Measurements from ENCODE around the gene ALDH3B1.
A peak's percentile ranks its signal among the peaks of the same experiment; 100 is the strongest.

ALDH3B1 gene

DNA sequence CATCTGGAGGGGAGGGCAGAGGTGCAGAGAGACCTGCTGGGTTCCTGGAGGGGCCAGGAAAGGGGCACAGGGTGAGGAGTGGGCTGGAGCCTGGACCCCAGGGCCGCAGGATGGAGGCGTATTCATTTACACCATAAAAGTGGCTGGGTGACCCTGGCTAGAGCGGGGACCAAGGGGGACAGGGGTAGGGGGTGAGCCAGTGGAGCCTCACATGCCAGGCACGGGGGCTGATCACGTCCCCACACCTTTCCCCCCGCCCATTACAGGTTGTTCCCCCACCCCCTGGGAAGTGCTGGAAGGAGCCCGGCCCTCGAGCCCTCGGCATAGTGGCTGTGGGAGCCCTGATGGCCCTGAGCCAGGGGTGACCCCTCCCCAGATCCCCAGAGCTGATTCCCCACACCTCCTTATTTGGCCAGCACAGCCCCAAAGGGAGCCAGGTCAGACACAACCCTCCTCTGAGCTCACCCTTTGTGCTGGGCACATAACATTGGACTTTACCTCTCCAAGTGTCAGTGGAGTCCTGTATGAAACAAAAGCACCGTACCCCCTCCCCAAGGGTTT lies 29.5 kb downstream of the ALDH3B1 start:
- H3K4me3 ChIP-seq (replicated peaks in 1 of 2; ENCODE audit: low read depth in 2 of 2, low read length in 2 of 2) = peak overlapping the region; percentile 77 to 80
- DNase-seq (ENCODE audit: low read depth in 2 of 2) = no peak
- TF ChIP-seq, protein P1, sequence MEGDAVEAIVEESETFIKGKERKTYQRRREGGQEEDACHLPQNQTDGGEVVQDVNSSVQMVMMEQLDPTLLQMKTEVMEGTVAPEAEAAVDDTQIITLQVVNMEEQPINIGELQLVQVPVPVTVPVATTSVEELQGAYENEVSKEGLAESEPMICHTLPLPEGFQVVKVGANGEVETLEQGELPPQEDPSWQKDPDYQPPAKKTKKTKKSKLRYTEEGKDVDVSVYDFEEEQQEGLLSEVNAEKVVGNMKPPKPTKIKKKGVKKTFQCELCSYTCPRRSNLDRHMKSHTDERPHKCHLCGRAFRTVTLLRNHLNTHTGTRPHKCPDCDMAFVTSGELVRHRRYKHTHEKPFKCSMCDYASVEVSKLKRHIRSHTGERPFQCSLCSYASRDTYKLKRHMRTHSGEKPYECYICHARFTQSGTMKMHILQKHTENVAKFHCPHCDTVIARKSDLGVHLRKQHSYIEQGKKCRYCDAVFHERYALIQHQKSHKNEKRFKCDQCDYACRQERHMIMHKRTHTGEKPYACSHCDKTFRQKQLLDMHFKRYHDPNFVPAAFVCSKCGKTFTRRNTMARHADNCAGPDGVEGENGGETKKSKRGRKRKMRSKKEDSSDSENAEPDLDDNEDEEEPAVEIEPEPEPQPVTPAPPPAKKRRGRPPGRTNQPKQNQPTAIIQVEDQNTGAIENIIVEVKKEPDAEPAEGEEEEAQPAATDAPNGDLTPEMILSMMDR (IDR thresholded peaks at IDR 0.05; ENCODE audit: low read depth, low read length) = no peak

- DNase-seq (ENCODE audit: low read depth in 2 of 2) = peak; percentile 80 to 83
- peak overlapping the region; percentile 77 to 80 for H3K4me3 ChIP-seq (replicated peaks in 1 of 2; ENCODE audit: low read depth in 2 of 2, low read length in 2 of 2)
- TF ChIP-seq, protein P1 (IDR thresholded peaks at IDR 0.05; ENCODE audit: low read depth, low read length) = no peak
Observed at GRCh38 chr11:68040101-68040956, 30.2 kb downstream of the ALDH3B1 start.

- TF ChIP-seq, protein P1 (IDR thresholded peaks at IDR 0.05; ENCODE audit: low read depth, low read length) = no peak
- no peak for DNase-seq (ENCODE audit: low read depth in 2 of 2)
- peak overlapping the region; percentile 77 to 80 for H3K4me3 ChIP-seq (replicated peaks in 1 of 2; ENCODE audit: low read depth in 2 of 2, low read length in 2 of 2)
Observed at GRCh38 chr11:68040957-68041591, 30.9 kb downstream of the ALDH3B1 start.

GRCh38 chr11:68041617-68042218 lies 31.6 kb downstream of the ALDH3B1 start:
- no peak overlapping the region for H3K4me3 ChIP-seq (replicated peaks in 1 of 2; ENCODE audit: low read depth in 2 of 2, low read length in 2 of 2)
- TF ChIP-seq, protein P1 (IDR thresholded peaks at IDR 0.05; ENCODE audit: low read depth, low read length) = no peak
- DNase-seq (ENCODE audit: low read depth in 2 of 2) = no peak

- no peak overlapping the region for H3K4me3 ChIP-seq (replicated peaks in 1 of 2; ENCODE audit: low read depth in 2 of 2, low read length in 2 of 2)
- no peak for DNase-seq (ENCODE audit: low read depth in 2 of 2)
- TF ChIP-seq, protein P1 (IDR thresholded peaks at IDR 0.05; ENCODE audit: low read depth, low read length) = no peak
Observed at GRCh38 chr11:68042219-68043028, 32.3 kb downstream of the ALDH3B1 start.

- no peak overlapping the region for H3K4me3 ChIP-seq (replicated peaks in 1 of 2; ENCODE audit: low read depth in 2 of 2, low read length in 2 of 2)
- DNase-seq (ENCODE audit: low read depth in 2 of 2) = no peak
Observed at GRCh38 chr11:68043029-68043348, 32.9 kb downstream of the ALDH3B1 start.

More at GRCh38 chr11:68043029-68043348, 32.9 kb downstream of the ALDH3B1 start:
- TF ChIP-seq, protein P1 (IDR thresholded peaks at IDR 0.05; ENCODE audit: low read depth, low read length) = no peak

Data from cardiac fibroblast (primary cell).